Lower leg skin (tissue), 3 donors: ENCODE data around the gene TMOD2.

Experiments
- CTCF ChIP-seq, 3 donors: fragments of 450-650 bp; IDR thresholded peaks; one replicate each; pipeline ENCODE4 v1.5.1; 2016; ENCODE audit warnings: antibody characterized with exemption in 3 of 3, mild to moderate bottlenecking in 3 of 3, moderate library complexity in 2 of 3
- POLR2A ChIP-seq, 2 donors: fragments of 450-650 bp; IDR thresholded peaks; one replicate each; pipeline ENCODE4 v1.6.1; 2016 to 2017; ENCODE audit warnings: antibody characterized with exemption in 2 of 2, mild to moderate bottlenecking in 1 of 2, moderate library complexity in 1 of 2

GRCh38 chr15:51718746-51719145, 32.7 kb upstream of the TMOD2 start:
- TF ChIP-seq CTCF (IDR thresholded peaks at IDR 0.05) (no peak), POLR2A (IDR thresholded peaks at IDR 0.05) (no peak)
